HepG2 (cell line): ENCODE data around the gene SAMD4B. TPM values are rescaled to one million over a fixed set of nuclear protein-coding genes. Genes with fewer than 3 reads are reported as not detected.

Experiments
- ATAC-seq: fragments of 200-7000 bp; cut with Tn5 transposase; 3 replicates; pipeline ENCODE4 v1.9.1; 2020; ENCODE audit warnings: mild to moderate bottlenecking, moderate library complexity
- BruUV-seq: library from RNA; stranded (reverse); fragments of 400-500 nt; replicated peaks from 2 replicates; lab custom pipeline; 2021; lab: Mats Ljungman, UMichigan
- CTCF ChIA-PET: fragments of 300-600 bp; formaldehyde crosslinking; extraction: SDS; loops from one replicate; lab custom pipeline; 2021; ENCODE audit warnings: low total read pairs, inconsistent platforms, low intra/inter-chr PET ratio; lab: Yijun Ruan, JAX
- POLR2A ChIA-PET: fragments of 350-600 bp; sonication (Branson Sonifier 250); formaldehyde crosslinking; loops from one replicate; lab custom pipeline; 2020; ENCODE audit warnings: antibody characterized with exemption, inconsistent platforms; lab: Yijun Ruan, JAX
- DNase-seq: peaks from one replicate; pipeline ENCODE4 v3.0.0-alpha.2; 2015; ENCODE audit warnings: low spot score
- FAIRE-seq: peaks from 3 replicates; lab custom pipeline; 2011; peaks lifted over from hg19 to GRCh38; lab: Jason Lieb, UNC
- H2AFZ ChIP-seq: one replicate; pipeline ENCODE4 v1.6.1; 2011; ENCODE audit warnings: low read length, inconsistent platforms
- H3K27ac ChIP-seq: fragments of 300-600 bp; 3 replicates; pipeline ENCODE4 v1.8.0; 2011; ENCODE audit warnings: mixed run types, mild to moderate bottlenecking, mixed read lengths, low read length, inconsistent platforms; ENCODE audit not compliant: insufficient read depth; ENCODE audit errors: extremely low read length
- H3K27me3 ChIP-seq, 2 experiments: fragments of 200-600 bp in 1 of 2; 2 replicates in 1 of 2; 3 replicates in 1 of 2; pipeline versions ENCODE4 v1.6.0 to v1.8.0; 2011; ENCODE audit warnings: low read length in 2 of 2, mild to moderate bottlenecking in 2 of 2, moderate library complexity in 2 of 2, inconsistent platforms in 1 of 2; ENCODE audit not compliant: insufficient read depth in 2 of 2, control insufficient read depth in 1 of 2
- H3K36me3 ChIP-seq, 2 experiments: fragments of 200-600 bp in 1 of 2; replicated peaks in 1 of 2; 2 replicates in 1 of 2; 3 replicates in 1 of 2; pipeline versions ENCODE4 v1.5.1 to v1.8.0; 2011; ENCODE audit warnings: low read length in 2 of 2, inconsistent platforms in 1 of 2; ENCODE audit not compliant: insufficient read depth in 2 of 2, control insufficient read depth in 1 of 2
- H3K4me1 ChIP-seq: 2 replicates; pipeline ENCODE4 v1.5.1; 2012; ENCODE audit warnings: low read length, inconsistent platforms; ENCODE audit not compliant: insufficient read depth
- H3K4me2 ChIP-seq: 2 replicates; pipeline ENCODE4 v1.6.0; 2011; ENCODE audit warnings: low read depth, low read length, inconsistent platforms
- H3K4me3 ChIP-seq, 3 experiments: fragments of 200-600 bp in 1 of 3; sonication (generic), shearing (Covaris generic) in 1 of 3; replicated peaks in 1 of 3; 2 replicates each; pipeline ENCODE4 v1.5.1; 2011 to 2016; ENCODE audit warnings: low read length in 3 of 3, inconsistent platforms in 2 of 3, low read depth in 2 of 3, mild to moderate bottlenecking in 2 of 3, control low read depth in 1 of 3, mixed read lengths in 1 of 3; ENCODE audit not compliant: insufficient read depth in 1 of 3
- H3K79me2 ChIP-seq: one replicate; pipeline ENCODE4 v1.6.1; 2011; ENCODE audit warnings: low read length, inconsistent platforms; ENCODE audit not compliant: insufficient read depth
- H3K9ac ChIP-seq: 2 replicates; pipeline ENCODE4 v1.6.0; 2011; ENCODE audit warnings: mild to moderate bottlenecking, low read depth, low read length, inconsistent platforms; ENCODE audit not compliant: insufficient read depth
- H3K9me3 ChIP-seq: 2 replicates; pipeline ENCODE4 v1.5.1; 2012; ENCODE audit warnings: mild to moderate bottlenecking, low read length
- H4K20me1 ChIP-seq: 2 replicates; pipeline ENCODE4 v1.6.0; 2011; ENCODE audit warnings: inconsistent platforms, mild to moderate bottlenecking, low read length, moderate library complexity; ENCODE audit not compliant: insufficient read depth
- MAX ChIP-seq: IDR thresholded peaks from 2 replicates; pipeline ENCODE4 v1.6.1; 2012; ENCODE audit warnings: inconsistent platforms
- ONECUT2 ChIP-seq: sonication (generic); formaldehyde crosslinking; IDR thresholded peaks from 2 replicates; pipeline ENCODE4 v1.4.0; 2020; ENCODE audit warnings: missing genetic modification reagents
- PAF1 ChIP-seq: IDR thresholded peaks from 2 replicates; pipeline ENCODE4 v1.6.1; 2016; ENCODE audit warnings: missing genetic modification reagents, missing compliant biosample characterization
- SMAD3 ChIP-seq: sonication (generic); formaldehyde crosslinking; IDR thresholded peaks from 2 replicates; pipeline ENCODE4 v1.4.0; 2020; ENCODE audit warnings: missing genetic modification reagents
- TMF1 ChIP-seq: sonication (generic); formaldehyde crosslinking; IDR thresholded peaks from 2 replicates; pipeline ENCODE4 v1.8.1; 2022; ENCODE audit warnings: low read depth, missing genetic modification reagents
- ZNF333 ChIP-seq: sonication (generic); formaldehyde crosslinking; IDR thresholded peaks from 2 replicates; pipeline ENCODE4 v1.4.0; 2020; ENCODE audit warnings: mild to moderate bottlenecking, missing genetic modification reagents, borderline replicate concordance
- ZNF503 ChIP-seq: sonication (generic); formaldehyde crosslinking; IDR thresholded peaks from 2 replicates; pipeline ENCODE4 v1.4.0; 2020; ENCODE audit warnings: missing genetic modification reagents
- ZNF576 ChIP-seq: sonication (generic); formaldehyde crosslinking; IDR thresholded peaks from 2 replicates; pipeline ENCODE4 v1.4.0; 2020; ENCODE audit warnings: mild to moderate bottlenecking, missing genetic modification reagents
- WGBS: methylation state at CpG from one replicate; pipeline ENCODE4 v1.1.6; 2017; ENCODE audit warnings: low lambda C conversion rate; 5-methylcytosine and 5-hydroxymethylcytosine counted together
- in situ Hi-C: cut with HindIII; loops from 2 replicates; pipeline ENCODE4 v1.10.0; 2017; ENCODE audit warnings: low pct_unique_long_range_greater_than_20kb; ENCODE audit not compliant: extremely low pct_ligation_motif_present
- intact Hi-C: fragments of 100-400 bp; cut with micrococcal nuclease; formaldehyde crosslinking; loops from one replicate; pipeline ENCODE4 v1.10.0; 2022; ENCODE audit not compliant: unreplicated experiment
- polyA plus RNA-seq, 8 experiments: library from polyadenylated mRNA; depleted of rRNA in 3 of 8; stranded (reverse) in 7 of 8; unstranded in 1 of 8; fragments of >200 nt; fragmentation: Illumina TruSeq in 4 of 8; extraction: Trizol in 4 of 8; gene quantifications; 2 replicates each; pipeline versions ENCODE4 v1.2.1 to v1.2.3, GENCODE V29; 2011 to 2016; ENCODE audit warnings: low read depth in 4 of 8, missing spikeins in 1 of 8, mixed read lengths in 1 of 8; ENCODE audit not compliant: insufficient read depth in 1 of 8
- total RNA-seq, 5 experiments: library from RNA; depleted of rRNA; stranded (reverse); fragments of >200 nt; fragmentation: Illumina TruSeq; extraction: Trizol; gene quantifications; 2 replicates each; pipeline ENCODE4 v1.2.3, GENCODE V29; 2016; ENCODE audit warnings: low read depth in 1 of 5
- TF ChIP-seq, protein P1 (sequence below): sonication (generic); formaldehyde crosslinking; IDR thresholded peaks from 2 replicates; pipeline ENCODE4 v1.5.0; 2020; ENCODE audit warnings: mild to moderate bottlenecking, missing genetic modification reagents, borderline replicate concordance
- TF ChIP-seq, protein P2 (sequence below): sonication (generic); formaldehyde crosslinking; IDR thresholded peaks from 2 replicates; pipeline ENCODE4 v1.4.0; 2020; ENCODE audit warnings: missing genetic modification reagents

The SAMD4B gene
- total and polyA plus RNA-seq, 2 of the 13 experiments (the other 11 are each of a cell fraction or from before 2014, with no cell fraction given), result 26.0 to 31.8 TPM

GRCh38 chr19:39390751-39391437 is 48.7 kb downstream of the SAMD4B start, which contains the start of the genes MED29 and PAF1:
Gene MED29, plus strand, starts transcription at chr19:39391378. Its CDS starts 45 bp downstream, at chr19:39391423.
Gene PAF1, minus strand, starts transcription at chr19:39391106. Its CDS starts 242 bp downstream, at chr19:39390864.
- Histone ChIP-seq H3K4me3 (peak within 1 kb of the TSS; percentile 92 to 96 (median 95)), H4K20me1 (no peaks in the 10 kb centered on the region), H3K79me2 (peaks cover 17% of the 10 kb centered on the region), H3K4me2 (peak within 1 kb of the TSS; percentile 75), H3K4me1 (peaks cover 22% of the 10 kb centered on the region), H3K9me3 (no peaks in the 10 kb centered on the region), H3K27me3 (no peaks in the 10 kb centered on the region), H2AFZ (no peak within 1 kb of the TSS), H3K27ac (peak within 1 kb of the TSS; percentile 86), H3K36me3 (peaks cover 9 to 47% of the 10 kb centered on the region in 2 experiments), H3K9ac (peak within 1 kb of the TSS; percentile 95)
- POLR2A ChIA-PET, result interaction anchor here (0.7 to 3.2 kb wide), 22 partner anchors 8 to 772 kb away, joined by 3 to 49 read pairs (median 6); partner anchors contain the start of genes EIF3K, PAK4, PLEKHG2 and RPS16
- FAIRE-seq, result peak; percentile 100
- in situ Hi-C loops (no loop called here), intact Hi-C loops (loop anchor here (1.0 kb wide), 1 partner anchor 7 kb away; no protein-coding TSS in a partner anchor)
- peak; percentile 99 for DNase-seq
- BruUV-seq, result no TSS peak
- peak; percentile 96 for ATAC-seq
- CTCF ChIA-PET, result interaction anchor here (1.3 kb wide), 1 partner anchor 21 kb away, joined by 3 read pairs; the partner anchor contains the start of gene PLEKHG2
- WGBS, result 0% methylated on average over 42 of the region's 60 CpGs
- TF ChIP-seq ZNF576 (0 out of 2 replicates have a peak, but pooled peaks have one; percentile 50), SMAD3 (CRISPR knock-in tag) (peak; percentile 53; the same call in 1 of the 2 replicates), PAF1 (0 out of 2 replicates have a peak, but pooled peaks have one; percentile 54), ONECUT2 (peak; percentile 67), TMF1 (CRISPR knock-in tag) (peak; percentile 28; the same call in 1 of the 2 replicates), ZNF333 (CRISPR knock-in tag) (peak; percentile 91; the same call in 1 of the 2 replicates), MAX (peak; percentile 57), ZNF503 (CRISPR knock-in tag) (peak; percentile 5; the same call in 1 of the 2 replicates)
- TF ChIP-seq, protein P1, sequence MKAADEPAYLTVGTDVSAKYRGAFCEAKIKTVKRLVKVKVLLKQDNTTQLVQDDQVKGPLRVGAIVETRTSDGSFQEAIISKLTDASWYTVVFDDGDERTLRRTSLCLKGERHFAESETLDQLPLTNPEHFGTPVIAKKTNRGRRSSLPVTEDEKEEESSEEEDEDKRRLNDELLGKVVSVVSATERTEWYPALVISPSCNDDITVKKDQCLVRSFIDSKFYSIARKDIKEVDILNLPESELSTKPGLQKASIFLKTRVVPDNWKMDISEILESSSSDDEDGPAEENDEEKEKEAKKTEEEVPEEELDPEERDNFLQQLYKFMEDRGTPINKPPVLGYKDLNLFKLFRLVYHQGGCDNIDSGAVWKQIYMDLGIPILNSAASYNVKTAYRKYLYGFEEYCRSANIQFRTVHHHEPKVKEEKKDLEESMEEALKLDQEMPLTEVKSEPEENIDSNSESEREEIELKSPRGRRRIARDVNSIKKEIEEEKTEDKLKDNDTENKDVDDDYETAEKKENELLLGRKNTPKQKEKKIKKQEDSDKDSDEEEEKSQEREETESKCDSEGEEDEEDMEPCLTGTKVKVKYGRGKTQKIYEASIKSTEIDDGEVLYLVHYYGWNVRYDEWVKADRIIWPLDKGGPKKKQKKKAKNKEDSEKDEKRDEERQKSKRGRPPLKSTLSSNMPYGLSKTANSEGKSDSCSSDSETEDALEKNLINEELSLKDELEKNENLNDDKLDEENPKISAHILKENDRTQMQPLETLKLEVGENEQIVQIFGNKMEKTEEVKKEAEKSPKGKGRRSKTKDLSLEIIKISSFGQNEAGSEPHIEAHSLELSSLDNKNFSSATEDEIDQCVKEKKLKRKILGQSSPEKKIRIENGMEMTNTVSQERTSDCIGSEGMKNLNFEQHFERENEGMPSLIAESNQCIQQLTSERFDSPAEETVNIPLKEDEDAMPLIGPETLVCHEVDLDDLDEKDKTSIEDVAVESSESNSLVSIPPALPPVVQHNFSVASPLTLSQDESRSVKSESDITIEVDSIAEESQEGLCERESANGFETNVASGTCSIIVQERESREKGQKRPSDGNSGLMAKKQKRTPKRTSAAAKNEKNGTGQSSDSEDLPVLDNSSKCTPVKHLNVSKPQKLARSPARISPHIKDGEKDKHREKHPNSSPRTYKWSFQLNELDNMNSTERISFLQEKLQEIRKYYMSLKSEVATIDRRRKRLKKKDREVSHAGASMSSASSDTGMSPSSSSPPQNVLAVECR (CRISPR knock-in tag), result peak; percentile 91
- TF ChIP-seq, protein P2, sequence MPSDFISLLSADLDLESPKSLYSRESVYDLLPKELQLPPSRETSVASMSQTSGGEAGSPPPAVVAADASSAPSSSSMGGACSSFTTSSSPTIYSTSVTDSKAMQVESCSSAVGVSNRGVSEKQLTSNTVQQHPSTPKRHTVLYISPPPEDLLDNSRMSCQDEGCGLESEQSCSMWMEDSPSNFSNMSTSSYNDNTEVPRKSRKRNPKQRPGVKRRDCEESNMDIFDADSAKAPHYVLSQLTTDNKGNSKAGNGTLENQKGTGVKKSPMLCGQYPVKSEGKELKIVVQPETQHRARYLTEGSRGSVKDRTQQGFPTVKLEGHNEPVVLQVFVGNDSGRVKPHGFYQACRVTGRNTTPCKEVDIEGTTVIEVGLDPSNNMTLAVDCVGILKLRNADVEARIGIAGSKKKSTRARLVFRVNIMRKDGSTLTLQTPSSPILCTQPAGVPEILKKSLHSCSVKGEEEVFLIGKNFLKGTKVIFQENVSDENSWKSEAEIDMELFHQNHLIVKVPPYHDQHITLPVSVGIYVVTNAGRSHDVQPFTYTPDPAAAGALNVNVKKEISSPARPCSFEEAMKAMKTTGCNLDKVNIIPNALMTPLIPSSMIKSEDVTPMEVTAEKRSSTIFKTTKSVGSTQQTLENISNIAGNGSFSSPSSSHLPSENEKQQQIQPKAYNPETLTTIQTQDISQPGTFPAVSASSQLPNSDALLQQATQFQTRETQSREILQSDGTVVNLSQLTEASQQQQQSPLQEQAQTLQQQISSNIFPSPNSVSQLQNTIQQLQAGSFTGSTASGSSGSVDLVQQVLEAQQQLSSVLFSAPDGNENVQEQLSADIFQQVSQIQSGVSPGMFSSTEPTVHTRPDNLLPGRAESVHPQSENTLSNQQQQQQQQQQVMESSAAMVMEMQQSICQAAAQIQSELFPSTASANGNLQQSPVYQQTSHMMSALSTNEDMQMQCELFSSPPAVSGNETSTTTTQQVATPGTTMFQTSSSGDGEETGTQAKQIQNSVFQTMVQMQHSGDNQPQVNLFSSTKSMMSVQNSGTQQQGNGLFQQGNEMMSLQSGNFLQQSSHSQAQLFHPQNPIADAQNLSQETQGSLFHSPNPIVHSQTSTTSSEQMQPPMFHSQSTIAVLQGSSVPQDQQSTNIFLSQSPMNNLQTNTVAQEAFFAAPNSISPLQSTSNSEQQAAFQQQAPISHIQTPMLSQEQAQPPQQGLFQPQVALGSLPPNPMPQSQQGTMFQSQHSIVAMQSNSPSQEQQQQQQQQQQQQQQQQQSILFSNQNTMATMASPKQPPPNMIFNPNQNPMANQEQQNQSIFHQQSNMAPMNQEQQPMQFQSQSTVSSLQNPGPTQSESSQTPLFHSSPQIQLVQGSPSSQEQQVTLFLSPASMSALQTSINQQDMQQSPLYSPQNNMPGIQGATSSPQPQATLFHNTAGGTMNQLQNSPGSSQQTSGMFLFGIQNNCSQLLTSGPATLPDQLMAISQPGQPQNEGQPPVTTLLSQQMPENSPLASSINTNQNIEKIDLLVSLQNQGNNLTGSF (CRISPR knock-in tag), result no peak
